Dermis blood vessel endothelial cell (primary cell): ENCODE results near the gene PRSS57. TPM values are rescaled to one million over a fixed set of nuclear protein-coding genes. Genes with fewer than 3 reads are reported as not detected.

Experiments
- DNase-seq: peaks from one replicate; pipeline ENCODE4 v3.0.0; 2010
- total RNA-seq: library from RNA; depleted of rRNA; stranded (reverse); fragments of >200 nt; gene quantifications from 2 replicates; pipeline ENCODE4 v1.2.3, GENCODE V29; 2014

The PRSS57 gene
- total RNA-seq, 1 donor from 2014 or later = not detected

GRCh38 chr19:648904-649801, 46.1 kb downstream of the PRSS57 start:
- DNase-seq = no peak

DNA sequence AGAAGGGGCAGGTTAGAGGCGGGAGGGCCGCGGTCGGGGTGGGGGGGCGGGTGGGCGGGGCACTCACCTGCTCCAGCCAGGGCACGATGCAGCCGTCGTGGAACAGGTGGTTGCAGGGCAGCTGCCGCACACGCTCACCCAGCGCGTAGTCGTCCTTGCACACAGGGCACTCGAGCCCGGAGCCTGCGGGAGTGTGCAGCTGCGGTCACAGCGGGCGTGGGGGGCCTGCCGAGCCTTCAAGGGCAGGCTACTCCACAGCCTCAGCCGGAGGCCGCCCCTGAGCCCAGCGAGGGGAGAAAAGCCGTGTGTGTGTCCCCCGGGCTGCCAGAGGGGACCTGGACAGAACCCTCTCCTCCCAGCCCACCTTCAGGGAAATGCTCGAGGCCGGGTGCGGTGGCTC, 46.9 kb downstream of the PRSS57 start:
- DNase-seq = no peak

GRCh38 chr19:647566-648284, 47.5 kb downstream of the PRSS57 start:
- DNase-seq = no peak

DNA sequence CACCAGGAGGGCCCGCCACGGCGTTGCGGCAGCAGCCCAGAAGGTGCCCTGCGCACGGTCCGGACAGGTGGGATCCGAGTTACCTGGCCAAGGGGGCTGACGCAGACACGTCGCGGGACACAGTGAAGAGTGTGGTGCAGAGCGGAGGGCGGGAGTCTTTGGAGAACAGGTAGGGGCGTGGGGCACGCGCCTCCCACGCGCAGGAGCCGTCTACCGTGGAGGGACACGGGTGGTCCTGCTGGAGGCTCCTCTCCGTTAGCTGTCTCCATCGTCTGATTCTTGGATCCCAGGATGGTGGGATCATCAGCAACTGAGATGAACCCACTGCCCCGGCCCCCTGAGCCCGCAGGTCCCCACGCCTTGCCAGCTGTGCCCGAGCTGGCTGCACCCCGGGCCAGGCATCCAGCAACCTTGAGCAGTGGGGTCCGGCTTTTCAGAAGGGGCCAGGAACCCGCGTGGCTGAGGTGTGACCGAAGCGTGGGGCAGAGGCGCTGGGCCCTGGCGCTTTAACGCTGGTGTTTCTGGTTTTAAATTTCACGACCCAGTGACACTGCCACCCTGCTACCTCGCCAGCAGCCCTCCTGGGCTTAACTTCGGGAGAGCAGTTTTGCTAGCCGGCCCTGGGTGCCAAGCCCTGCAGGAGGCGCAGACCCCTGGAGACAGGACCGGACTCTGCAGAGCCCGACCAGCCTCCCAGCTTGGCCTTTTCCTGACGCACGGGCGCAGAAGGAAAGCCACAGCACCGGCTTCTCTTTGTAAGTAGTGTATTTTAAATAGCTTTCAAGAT, 48.3 kb downstream of the PRSS57 start:
- DNase-seq = no peak

DNA sequence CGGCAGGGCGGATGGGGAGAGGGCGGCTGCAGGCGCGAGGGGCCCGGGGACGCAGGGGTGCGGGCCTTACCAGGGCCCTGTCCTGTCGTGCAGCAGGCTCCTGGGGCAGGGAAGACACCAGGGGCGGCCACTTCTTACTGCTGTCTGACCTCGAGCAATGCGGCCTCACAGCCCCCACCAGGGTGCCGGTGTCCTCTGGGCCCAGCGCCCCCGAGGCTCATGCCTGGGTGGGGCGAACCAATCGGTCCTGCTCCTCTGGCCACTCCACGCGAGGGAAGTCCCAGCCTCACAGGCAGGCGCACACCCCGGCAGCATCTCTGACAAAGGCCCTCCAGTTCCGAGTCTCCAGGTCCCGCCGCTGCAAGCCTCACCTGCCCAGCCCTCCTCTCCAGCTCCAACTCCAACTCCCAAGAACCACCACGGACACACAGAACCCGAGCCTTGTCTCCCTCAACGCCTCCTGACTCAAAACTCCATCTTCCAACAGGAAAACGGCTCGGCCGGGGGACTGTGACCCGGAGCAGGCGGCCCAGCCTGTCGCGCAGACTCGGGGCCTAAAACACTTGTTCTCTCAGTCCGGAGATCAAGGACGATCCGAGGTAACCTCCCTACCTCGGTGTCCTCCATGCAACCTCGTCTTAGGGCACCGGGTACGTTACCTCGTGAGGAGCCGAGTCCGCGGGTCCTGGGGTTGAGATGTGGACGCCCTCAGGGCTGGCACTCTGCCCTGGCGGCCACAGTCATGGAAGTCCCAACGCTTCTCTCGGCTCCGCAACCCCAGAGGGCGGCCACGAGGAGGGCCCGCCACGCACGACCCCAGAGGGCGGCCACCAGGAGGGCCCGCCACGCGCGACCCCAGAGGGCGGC, 49.1 kb downstream of the PRSS57 start:
- no peak for DNase-seq

DNA sequence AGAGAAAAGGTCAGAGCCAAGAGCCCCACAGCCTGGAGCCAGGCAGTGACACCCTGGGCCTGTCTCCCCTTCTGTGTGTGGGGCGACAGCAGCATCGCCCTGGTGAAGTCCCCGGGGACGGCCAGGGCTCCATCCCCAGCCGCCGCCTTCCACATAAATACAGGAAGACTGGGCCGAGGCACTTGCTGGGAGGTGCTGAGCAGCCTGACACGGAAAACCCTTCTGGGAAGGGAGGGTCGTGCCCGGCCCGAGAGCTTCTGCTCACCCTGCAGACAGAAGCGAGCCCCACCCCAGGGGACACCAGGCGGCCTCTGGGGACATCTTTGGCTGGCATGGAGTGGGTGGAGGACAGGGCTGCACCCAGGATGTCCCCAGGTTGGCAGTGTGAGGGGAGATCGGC, 50.5 kb downstream of the PRSS57 start:
- no peak for DNase-seq

DNA sequence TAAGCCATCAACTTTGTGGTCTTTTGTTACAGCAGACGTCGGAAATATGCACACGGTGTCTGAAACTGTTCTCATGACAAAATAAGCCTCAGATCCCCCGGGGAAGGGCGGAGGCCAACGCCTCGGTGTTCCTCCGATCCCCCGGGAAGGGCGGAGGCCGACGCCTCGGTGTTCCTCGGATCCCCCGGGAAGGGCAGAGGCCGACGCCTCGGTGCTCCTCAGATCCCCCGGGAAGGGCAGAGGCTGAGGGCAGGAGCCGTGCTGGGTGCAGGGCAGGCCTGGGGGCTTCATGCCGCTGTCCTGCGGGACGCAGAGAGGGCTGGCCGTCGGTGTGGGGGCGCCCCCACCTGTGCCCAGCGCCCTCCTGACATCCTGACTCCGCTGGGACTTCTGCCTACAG, 50.9 kb downstream of the PRSS57 start:
- no peak for DNase-seq

DNA sequence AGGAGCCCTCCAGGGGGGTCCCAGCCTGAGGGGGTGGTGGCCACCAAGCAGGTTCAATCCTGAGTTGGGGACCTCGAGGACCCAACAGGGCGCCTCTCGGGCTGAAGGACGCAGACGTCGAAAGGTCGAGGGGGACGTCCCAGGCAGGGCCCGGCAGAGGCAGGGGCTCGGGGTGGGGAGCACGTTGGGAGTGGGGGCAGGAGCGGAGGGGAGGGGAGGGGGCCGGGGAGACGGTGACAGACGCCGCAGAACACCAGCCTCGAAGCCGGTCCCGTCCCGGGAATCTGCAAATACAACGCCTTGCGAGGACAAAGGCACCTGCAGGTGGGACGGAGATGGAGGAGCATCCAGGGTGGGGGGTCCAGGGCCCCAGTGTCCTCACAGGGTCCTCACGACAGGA, 51.5 kb downstream of the PRSS57 start:
- DNase-seq = no peak

- no peak for DNase-seq
Observed at GRCh38 chr19:642767-643727, 52.2 kb downstream of the PRSS57 start.

DNA sequence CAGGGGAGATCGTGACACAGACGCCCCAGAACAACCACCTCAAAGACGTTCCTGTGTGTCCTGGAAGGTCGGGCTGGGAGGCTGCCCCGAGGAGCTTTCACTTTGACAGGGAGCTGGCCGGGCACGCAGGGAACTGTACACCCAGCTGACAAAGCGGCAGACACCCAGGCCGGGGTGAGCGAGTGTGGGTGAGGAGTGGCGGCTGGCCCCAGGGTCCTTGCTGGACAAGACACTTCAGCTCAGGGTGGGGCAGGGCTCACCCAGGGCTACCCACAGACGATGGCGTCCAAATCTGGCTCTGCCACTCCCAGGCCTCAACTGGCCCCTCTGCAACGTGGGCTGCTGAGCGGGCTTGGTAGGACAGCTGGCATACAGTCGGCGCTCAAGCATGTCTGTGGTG, 53.5 kb downstream of the PRSS57 start:
- DNase-seq = no peak

DNA sequence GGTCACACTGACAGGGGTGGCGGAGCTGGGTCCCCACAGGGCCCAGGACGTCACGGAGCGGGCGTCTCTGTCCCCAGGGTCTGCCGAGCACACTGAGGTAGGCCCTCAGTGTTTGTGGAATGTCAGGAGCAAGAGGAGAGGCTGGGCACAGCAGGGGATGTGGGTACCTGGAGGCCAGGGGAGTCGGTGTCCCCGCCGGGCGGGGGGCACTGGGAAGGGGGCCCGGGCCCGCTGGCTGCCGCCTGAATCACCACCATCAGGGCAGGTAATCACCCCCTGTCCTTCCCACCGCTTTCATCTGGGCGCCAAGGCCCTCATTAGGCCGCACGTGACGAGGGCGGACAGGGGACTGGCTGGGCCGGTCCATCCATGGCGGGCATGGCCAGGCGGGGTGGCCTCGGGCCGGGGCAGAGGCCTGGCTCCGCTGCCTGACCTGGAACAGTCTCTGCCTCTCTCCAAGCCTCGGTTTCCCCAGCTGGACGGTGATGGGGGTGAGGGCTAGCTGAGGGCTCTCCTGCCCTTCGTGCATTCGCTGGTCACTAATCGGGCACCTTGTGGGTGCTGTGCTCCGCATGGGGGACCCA, 54.6 kb downstream of the PRSS57 start:
- DNase-seq = no peak

DNA sequence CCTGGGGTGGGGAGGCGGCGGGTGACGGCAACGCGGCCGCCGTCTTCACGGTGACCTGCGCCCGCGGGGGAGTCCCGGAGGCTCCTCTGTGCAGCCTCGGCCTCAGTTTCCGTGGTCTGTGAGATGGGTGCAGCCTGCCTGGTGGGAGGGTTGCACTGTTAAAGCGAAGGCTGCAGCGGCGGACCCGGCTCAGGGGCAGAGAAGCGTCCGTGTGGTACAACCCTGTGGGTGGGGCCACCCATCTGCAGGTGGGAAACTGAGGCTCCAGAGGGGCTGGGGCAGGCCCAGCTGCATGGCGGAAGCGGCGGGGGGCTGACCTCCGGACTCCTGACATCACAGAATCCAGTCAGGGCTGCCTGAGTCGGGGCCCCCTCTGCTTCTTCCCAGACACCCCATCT, 55.1 kb downstream of the PRSS57 start:
- DNase-seq = no peak

DNA sequence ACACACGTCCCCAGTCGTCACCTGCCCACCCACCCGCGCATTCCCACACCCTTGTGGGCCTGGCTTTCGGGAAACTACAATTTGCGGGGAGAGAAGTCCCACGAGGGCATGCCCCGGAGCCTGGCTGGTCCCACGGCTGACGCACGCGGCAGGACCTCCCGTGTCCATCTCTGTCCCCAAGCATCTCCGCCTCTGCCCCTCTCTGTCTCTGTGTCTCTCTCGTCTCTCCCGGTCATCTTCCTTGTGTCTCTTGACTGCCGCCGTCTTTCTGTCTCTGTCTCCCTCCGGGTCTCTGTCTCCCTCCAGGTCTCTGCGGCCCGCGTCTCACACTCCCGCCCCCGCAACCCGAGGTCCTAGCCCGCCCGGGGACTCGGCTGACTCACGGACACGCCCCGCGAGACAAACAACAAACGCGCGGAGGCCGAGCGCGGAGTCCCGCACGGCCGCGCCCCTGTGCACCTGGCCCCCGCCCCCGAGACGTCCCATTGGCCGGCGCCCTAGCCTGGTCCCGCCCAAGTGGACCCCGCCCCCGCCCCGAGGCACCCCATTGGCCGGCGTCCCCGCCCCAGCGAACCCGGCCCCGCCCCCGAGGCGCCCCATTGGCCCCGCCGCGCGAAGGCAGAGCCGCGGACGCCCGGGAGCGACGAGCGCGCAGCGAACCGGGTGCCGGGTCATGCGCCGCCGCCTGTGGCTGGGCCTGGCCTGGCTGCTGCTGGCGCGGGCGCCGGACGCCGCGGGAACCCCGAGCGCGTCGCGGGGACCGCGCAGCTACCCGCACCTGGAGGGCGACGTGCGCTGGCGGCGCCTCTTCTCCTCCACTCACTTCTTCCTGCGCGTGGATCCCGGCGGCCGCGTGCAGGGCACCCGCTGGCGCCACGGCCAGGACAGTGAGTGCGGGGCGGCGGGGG, 55.7 kb downstream of the PRSS57 start, which contains the start of gene FGF22:
TSS of gene FGF22 (plus strand) at position 627 of the 908 bp plus-strand sequence. CDS start at position 674, 47 bp downstream.
- DNase-seq = peak; percentile 89

- DNase-seq = no peak
Observed at GRCh38 chr19:638906-639252, 56.4 kb downstream of the PRSS57 start.

Other genes starting within 250 kb of the PRSS57 start
- gene SHC2, start 234.4 kb downstream of the PRSS57 start, total RNA-seq = 8.3 and 11.3 TPM in 2 replicates
- gene MADCAM1, start 199.0 kb downstream of the PRSS57 start, total RNA-seq = 0.09 and 0.34 TPM in 2 replicates
- 35.6 and 74.0 TPM in 2 replicates for gene TPGS1, start 188.0 kb downstream of the PRSS57 start, total RNA-seq
- gene CDC34, start 163.7 kb downstream of the PRSS57 start, total RNA-seq = 111 and 112 TPM in 2 replicates
- not detected in 2 replicates for gene GZMM, start 151.4 kb downstream of the PRSS57 start, total RNA-seq
- gene BSG, start 122.9 kb downstream of the PRSS57 start, total RNA-seq = 356 and 480 TPM in 2 replicates
- 0.34 and 0.70 TPM in 2 replicates for gene HCN2, start 105.6 kb downstream of the PRSS57 start, total RNA-seq
- gene POLRMT, start 61.9 kb downstream of the PRSS57 start, total RNA-seq = 29.1 and 37.6 TPM in 2 replicates
- gene FGF22, start 55.6 kb downstream of the PRSS57 start, total RNA-seq = not detected in 2 replicates
- gene RNF126, start 32.2 kb downstream of the PRSS57 start, total RNA-seq = 25.0 and 38.8 TPM in 2 replicates
- 7.1 and 8.8 TPM in 2 replicates for gene FSTL3, start 19.1 kb downstream of the PRSS57 start, total RNA-seq
- 56.3 and 109 TPM in 2 replicates for gene PALM, start 13.5 kb upstream of the PRSS57 start, total RNA-seq
- gene MISP, start 55.7 kb upstream of the PRSS57 start, total RNA-seq = 0.05 TPM in 1 of 2 replicates, not detected in the other
- gene PTBP1, start 102.0 kb upstream of the PRSS57 start, total RNA-seq = 123 and 212 TPM in 2 replicates
- gene PLPPR3, start 126.5 kb upstream of the PRSS57 start, total RNA-seq = under 0.01 TPM in 1 of 2 replicates, not detected in the other
- gene AZU1, start 132.4 kb upstream of the PRSS57 start, total RNA-seq = not detected in 2 replicates
- not detected in 2 replicates for gene PRTN3, start 145.5 kb upstream of the PRSS57 start, total RNA-seq
- not detected in 2 replicates for gene ELANE, start 156.9 kb upstream of the PRSS57 start, total RNA-seq
- 2.5 TPM in 1 of 2 replicates, not detected in the other for gene CFD, start 164.2 kb upstream of the PRSS57 start, total RNA-seq
- gene MED16, start 197.7 kb upstream of the PRSS57 start, total RNA-seq = 40.5 and 64.0 TPM in 2 replicates
- not detected in 2 replicates for gene RNU6-9, start 198.0 kb upstream of the PRSS57 start, total RNA-seq
- gene R3HDM4, start 217.8 kb upstream of the PRSS57 start, total RNA-seq = 36.9 and 47.0 TPM in 2 replicates
- not detected in 2 replicates for gene KISS1R, start 221.9 kb upstream of the PRSS57 start, total RNA-seq
- gene ARID3A, start 230.6 kb upstream of the PRSS57 start, total RNA-seq = 9.0 and 9.7 TPM in 2 replicates